ENCODE data around the gene TRIB2.
"Not testable (repeated sequence)": the region's sequence is repeated elsewhere in the genome, so short reads cannot be mapped to it uniquely, and the experiment has no call there.

TRIB2 gene

DNA sequence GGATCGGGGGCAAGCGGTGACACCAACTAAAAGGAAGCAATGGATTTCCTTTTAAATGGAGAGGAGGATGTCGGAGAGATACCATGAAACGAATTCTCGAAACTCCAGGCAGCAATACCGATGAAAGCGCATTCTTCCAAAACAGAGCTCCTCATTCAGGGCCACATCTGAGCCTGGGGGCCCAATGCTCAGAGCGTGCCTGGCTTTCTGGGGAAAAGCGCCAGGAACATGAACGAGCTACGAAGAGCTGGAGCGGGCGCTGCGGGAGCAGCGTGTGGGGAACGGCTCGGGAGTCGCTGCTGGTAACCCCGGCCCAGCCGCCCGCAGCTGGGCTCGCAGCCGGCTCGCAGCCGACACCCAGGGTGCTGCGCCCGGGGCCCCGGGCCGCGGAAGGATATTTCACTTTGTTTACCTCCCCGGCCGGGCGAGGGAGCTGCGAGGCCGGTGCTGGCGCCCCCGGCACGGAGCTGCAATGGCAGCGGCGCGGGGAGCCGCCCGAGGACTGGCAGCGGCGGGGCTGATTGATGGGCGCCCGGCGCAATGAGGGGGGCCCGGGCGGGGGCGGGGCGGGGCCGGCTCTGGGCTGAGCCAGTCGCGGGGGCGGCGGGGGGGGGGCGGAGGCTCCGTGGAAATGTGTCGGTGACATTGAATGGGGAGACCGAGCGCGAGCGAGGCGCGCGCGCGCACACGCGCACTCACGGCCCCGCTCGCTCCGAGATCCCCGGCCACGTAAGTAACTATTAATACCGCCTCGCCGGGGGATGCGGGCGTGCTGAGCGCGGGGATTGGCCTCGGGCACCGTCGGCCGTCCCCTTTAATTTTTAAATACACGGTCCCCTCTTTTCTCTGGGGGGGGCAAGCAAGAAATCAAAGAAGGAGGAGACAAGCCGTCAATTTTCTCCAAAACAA is at the start of gene TRIB2:
Gene TRIB2, plus strand, starts transcription at position 655 of the 909 bp plus-strand sequence. CDS start 1,372 bp downstream, outside the sequence.
- peak; percentile 80 for DNase-seq (ENCODE audit: low read depth in 2 of 2)

DNA sequence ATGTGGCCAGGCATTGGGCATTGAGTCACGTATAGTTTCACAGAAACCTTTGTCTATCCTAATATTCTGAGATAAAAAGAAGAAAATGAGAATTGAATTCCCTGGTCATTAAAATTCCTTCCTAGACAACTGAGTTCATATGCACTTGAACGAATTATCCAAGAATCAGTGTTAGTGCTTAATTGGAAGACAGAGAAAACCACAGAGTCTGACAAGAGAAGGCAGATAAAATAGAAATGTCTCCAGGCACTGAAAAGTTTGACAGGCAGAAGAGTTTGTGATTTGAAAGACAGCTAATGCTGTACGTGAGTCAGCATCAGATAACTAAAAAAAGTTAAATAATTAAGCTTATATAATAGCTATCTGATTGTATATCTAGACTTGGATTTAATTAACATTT is 47.7 kb upstream of the TRIB2 start:
- DNase-seq (ENCODE audit: low read depth in 2 of 2) = no peak

- no peak for DNase-seq (ENCODE audit: low read depth in 2 of 2)
Observed at GRCh38 chr2:12672711-12673315, 43.9 kb upstream of the TRIB2 start.

DNA sequence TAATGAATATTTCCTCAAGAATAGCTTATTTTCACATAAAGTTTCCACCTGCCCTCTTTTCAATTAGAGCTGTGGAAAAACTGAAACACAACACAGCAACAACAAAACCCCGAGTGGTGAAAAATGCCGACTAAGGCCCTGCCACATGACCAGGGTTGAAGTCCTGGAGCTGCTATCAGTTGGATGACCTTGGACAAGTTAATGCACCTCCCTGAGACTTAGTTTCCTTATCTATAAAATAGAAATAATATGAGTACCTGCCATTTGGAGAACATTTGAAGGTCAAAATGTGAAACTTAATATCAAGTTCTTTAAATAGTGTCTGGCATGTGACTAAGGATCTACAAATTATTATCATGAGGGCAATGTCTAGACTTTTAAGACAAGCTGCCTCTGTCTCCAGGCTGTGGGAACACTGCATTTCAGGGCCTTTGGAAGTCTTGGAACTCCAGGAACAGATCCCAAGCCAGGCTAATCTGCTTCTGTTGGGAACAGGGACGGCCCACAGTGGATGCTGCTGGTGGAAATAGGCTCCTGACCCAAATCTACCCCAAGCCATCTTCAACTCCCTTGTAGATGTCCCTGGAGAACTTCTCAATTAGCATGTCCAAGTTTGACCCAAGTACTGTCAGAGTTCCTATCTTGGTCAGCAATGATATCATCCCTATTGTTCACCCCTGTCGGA is 42.0 kb upstream of the TRIB2 start:
- no peak for DNase-seq (ENCODE audit: low read depth in 2 of 2)

DNA sequence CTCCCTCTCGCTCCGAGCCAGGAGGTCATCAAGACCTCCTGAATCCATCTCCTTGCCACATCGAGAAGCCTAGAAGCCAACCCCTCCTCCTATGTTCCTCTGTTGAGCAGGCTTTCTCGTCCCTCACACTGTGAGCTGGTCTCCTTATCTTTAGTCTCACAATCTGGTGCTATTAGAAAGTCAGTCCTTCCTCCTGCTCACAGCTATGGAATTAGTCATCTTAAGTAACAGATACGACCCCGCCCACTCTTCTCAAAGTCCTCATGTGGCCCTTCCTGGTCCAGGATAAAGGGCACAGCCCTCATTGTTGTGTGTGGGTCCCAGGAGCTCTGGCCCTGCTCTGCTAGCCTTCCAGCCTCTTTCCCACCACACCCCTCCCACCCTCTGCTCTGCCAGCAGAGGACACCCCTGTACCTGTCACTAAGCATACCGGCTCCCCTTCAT is 41.4 kb upstream of the TRIB2 start:
- DNase-seq (ENCODE audit: low read depth in 2 of 2) = no peak

- no peak for DNase-seq (ENCODE audit: low read depth in 2 of 2)
Observed at GRCh38 chr2:12675801-12676200, 40.9 kb upstream of the TRIB2 start.

GRCh38 chr2:12676771-12677170 is 40.0 kb upstream of the TRIB2 start:
- DNase-seq (ENCODE audit: low read depth in 2 of 2) = no peak

- no peak for DNase-seq (ENCODE audit: low read depth in 2 of 2)
Observed at GRCh38 chr2:12678186-12678585, 38.5 kb upstream of the TRIB2 start.

DNA sequence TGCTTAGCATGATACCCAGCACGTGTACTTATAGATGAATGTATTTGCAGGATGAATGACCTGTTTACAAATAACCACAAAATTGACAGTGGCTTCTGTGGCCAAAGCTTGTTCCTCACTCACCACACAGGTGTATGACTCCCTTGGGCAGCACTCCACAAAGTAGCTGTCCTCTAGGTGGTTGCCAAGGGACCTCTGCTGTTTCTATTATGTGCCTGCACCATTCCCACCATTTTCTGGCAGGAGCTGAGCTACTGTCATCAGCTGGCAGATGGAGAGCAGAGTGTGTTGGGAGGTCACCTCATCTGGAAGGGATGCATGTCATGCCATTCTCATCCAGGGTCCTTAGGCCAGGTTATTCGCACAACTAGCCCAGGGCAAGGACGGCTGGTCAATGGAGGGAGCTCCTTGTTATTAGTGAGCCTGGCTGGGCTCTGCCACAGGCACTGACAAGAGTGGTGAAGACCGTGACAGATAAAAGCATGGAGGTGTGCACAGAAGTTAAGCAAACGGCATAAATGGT is 37.1 kb upstream of the TRIB2 start:
- DNase-seq (ENCODE audit: low read depth in 2 of 2) = no peak

- not testable (repeated sequence) for DNase-seq (ENCODE audit: low read depth in 2 of 2)
Observed at GRCh38 chr2:12680115-12680514, 36.6 kb upstream of the TRIB2 start.

DNA sequence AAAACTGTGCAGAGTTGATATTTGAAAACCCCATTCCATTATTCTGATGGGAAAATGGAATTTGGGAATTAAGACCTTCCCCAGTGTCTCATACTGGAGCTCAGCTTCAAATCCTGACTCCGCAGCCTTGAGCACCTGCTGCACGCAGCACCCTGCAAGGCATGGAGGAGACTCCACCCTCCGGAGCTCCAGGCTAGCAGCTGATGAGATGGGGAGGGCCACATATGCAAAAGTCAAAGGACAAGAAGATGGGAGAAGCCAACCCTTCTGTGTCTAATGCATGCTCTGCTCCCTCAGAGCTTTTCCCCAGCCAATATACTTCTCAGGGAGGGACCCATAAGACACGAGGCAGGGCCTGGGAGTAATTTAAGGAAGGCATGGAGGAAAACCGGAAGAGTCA is 34.7 kb upstream of the TRIB2 start:
- no peak for DNase-seq (ENCODE audit: low read depth in 2 of 2)

- no peak for DNase-seq (ENCODE audit: low read depth in 2 of 2)
Observed at GRCh38 chr2:12683457-12684100, 33.2 kb upstream of the TRIB2 start.

DNA sequence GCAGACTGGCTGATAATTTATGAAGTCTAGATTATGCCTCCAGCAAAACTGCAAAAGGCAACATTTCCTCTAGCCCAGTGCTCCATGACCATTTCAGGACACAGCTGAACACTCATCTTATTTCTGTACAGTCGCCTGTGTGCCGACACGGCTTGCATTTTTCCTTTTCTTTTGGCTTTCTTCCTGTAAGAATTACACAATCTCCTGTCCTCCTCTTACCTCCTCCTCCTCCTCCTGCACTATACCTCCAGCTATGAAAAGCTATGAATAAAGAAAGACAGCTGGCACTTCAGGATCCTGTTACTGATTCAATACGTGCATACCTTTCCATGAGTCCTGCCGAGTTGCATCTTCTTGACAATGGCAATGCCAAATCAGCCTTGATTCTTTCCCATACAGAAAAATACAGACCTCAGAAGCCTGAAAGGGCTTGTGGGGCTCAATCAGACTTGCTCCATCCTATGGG is 32.2 kb upstream of the TRIB2 start:
- no peak for DNase-seq (ENCODE audit: low read depth in 2 of 2)

GRCh38 chr2:12685145-12685544 is 31.6 kb upstream of the TRIB2 start:
- no peak for DNase-seq (ENCODE audit: low read depth in 2 of 2)

GRCh38 chr2:12685956-12686355 is 30.8 kb upstream of the TRIB2 start:
- no peak for DNase-seq (ENCODE audit: low read depth in 2 of 2)

DNA sequence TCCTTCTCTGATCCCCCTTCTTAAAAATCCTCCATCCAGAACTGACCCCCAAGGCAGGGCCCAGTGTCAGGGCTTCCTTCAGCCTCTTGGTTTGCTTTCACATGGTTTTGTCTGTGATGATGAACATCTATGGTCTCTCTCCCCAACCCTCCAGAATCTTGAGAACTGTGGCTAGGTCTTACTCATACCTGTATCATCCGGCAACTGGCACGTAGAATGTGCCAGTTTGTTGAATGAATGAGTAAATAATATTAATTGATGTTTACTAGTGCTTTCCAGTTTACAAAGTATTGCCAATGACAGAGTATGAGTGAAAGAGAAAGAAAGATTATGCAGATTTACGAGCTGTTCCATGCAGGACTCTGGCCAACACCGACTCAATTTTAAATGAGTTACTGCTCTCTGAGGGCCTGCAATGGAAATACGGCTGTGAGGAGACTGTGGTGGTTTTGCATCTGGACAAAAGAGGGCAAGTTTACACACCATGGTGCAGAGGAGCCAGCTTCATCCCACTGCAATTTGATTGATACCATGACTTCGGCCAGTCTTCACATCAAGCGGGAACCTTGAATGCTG is 29.9 kb upstream of the TRIB2 start:
- DNase-seq (ENCODE audit: low read depth in 2 of 2) = no peak

- DNase-seq (ENCODE audit: low read depth in 2 of 2) = no peak
Observed at GRCh38 chr2:12688091-12688490, 28.6 kb upstream of the TRIB2 start.

DNA sequence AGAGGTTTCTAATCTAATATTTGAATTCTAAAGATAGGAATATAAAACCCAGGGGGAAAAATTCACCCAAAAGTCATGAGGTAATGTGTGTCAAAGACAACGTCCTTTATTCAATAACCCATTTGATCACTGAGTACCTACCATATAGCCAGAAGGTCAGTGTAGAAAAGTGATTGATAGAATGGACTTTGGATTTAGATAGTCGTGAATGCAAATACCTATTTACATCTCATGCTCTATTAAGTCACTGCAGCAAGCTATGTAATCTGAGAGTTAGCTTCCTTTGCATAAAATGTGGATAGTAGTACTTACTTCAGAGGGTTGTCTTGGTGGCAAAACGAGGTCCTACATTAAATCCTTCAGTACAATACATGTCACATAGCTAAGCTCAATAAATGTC is 27.8 kb upstream of the TRIB2 start:
- no peak for DNase-seq (ENCODE audit: low read depth in 2 of 2)

GRCh38 chr2:12693509-12693908 is 23.2 kb upstream of the TRIB2 start:
- no peak for DNase-seq (ENCODE audit: low read depth in 2 of 2)

GRCh38 chr2:12694990-12695774 is 21.6 kb upstream of the TRIB2 start:
- no peak for DNase-seq (ENCODE audit: low read depth in 2 of 2)

DNA sequence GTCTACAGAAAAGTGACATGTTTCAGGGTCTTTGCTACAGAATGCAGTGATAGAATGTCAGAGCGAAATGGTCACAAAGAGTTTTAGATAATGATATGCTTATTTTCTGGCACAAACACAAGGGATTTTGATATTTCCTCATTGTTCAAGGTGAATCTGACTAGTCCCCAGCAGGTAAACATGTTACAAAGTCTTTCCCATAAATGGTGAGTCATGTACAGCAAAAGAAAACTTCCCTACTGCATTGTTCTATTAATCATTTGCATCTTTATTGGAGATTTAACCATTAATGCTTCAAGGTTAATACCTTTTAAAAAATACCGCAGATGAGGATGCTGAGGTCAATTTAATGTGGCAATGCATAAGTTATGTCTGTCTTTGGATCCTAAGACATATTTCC is 19.1 kb upstream of the TRIB2 start:
- no peak for DNase-seq (ENCODE audit: low read depth in 2 of 2)
